ENCODE results near the gene LHX3.

- no peak for TF ChIP-seq SPI1 (IDR thresholded peaks at IDR 0.05; ENCODE audit: borderline replicate concordance, low read depth)
- no peak for TF ChIP-seq CTCF (IDR thresholded peaks at IDR 0.05; ENCODE audit: insufficient read depth, low read length)
- TF ChIP-seq GABPA (IDR thresholded peaks at IDR 0.05; ENCODE audit: low read depth), result no peak
Measured at GRCh38 chr9:136211441-136212344, 6.8 kb upstream of the LHX3 start.
